Fibroblast of lung (primary cell): Measurements from ENCODE around the gene CHRD. TPM values are rescaled to one million over a fixed set of nuclear protein-coding genes. Genes with fewer than 3 reads are reported as not detected.

ENCODE experiments used
- DNase-seq, 2 donors: peaks; one replicate each; pipeline versions ENCODE4 v3.0.0 to v3.0.0-alpha.2; 2010; ENCODE audit warnings: low read depth in 2 of 2
- H2AFZ ChIP-seq: 2 replicates; pipeline ENCODE4 v1.5.1; 2012; ENCODE audit warnings: low read length, control low read depth, inconsistent platforms
- H3K27ac ChIP-seq: 2 replicates; pipeline ENCODE4 v1.5.1; 2011; ENCODE audit warnings: low read length, control low read depth; ENCODE audit not compliant: insufficient read depth
- H3K27me3 ChIP-seq: 2 replicates; pipeline ENCODE4 v1.5.1; 2011; ENCODE audit warnings: mild to moderate bottlenecking, low read length; ENCODE audit not compliant: control insufficient read depth, insufficient read depth
- H3K36me3 ChIP-seq: 2 replicates; pipeline ENCODE4 v1.5.1; 2011; ENCODE audit warnings: low read length; ENCODE audit not compliant: control insufficient read depth, insufficient read depth
- H3K4me1 ChIP-seq: 2 replicates; pipeline ENCODE4 v1.5.1; 2011; ENCODE audit warnings: low read length; ENCODE audit not compliant: control insufficient read depth, insufficient read depth; ENCODE audit errors: extremely low read depth
- H3K4me2 ChIP-seq: 2 replicates; pipeline ENCODE4 v1.5.1; 2011; ENCODE audit warnings: low read length, control low read depth; ENCODE audit not compliant: insufficient read depth; ENCODE audit errors: extremely low read depth
- H3K4me3 ChIP-seq, 4 experiments: fragments of 200-600 bp in 1 of 4; sonication (generic) in 1 of 4; replicated peaks in 1 of 4; 2 replicates each; pipeline ENCODE4 v1.5.1; 2011 to 2016; ENCODE audit warnings: low read length in 4 of 4, low read depth in 3 of 4, mild to moderate bottlenecking in 3 of 4, control low read depth in 2 of 4, inconsistent platforms in 1 of 4, mixed read lengths in 1 of 4; ENCODE audit not compliant: insufficient read depth in 1 of 4; ENCODE audit errors: control extremely low read depth in 1 of 4
- H3K79me2 ChIP-seq: 2 replicates; pipeline ENCODE4 v1.5.1; 2012; ENCODE audit warnings: mild to moderate bottlenecking, low read length, inconsistent platforms; ENCODE audit not compliant: control insufficient read depth, insufficient read depth
- H3K9ac ChIP-seq: 2 replicates; pipeline ENCODE4 v1.5.1; 2011; ENCODE audit warnings: mild to moderate bottlenecking, low read length, control low read depth; ENCODE audit not compliant: insufficient read depth
- H3K9me3 ChIP-seq: 2 replicates; pipeline ENCODE4 v1.5.1; 2012; ENCODE audit warnings: low read depth, low read length; ENCODE audit not compliant: control insufficient read depth, insufficient read depth
- H4K20me1 ChIP-seq: 2 replicates; pipeline ENCODE4 v1.5.1; 2011; ENCODE audit warnings: low read length; ENCODE audit not compliant: control insufficient read depth, insufficient read depth; ENCODE audit errors: extremely low read depth
- EZH2 ChIP-seq: IDR thresholded peaks from 2 replicates; pipeline ENCODE4 v1.5.1; 2012; ENCODE audit warnings: low read length, control low read depth, mild to moderate bottlenecking; ENCODE audit errors: missing control alignments
- polyA plus RNA-seq, 2 donors: library from polyadenylated mRNA; depleted of rRNA in 1 of 2; stranded (reverse) in 1 of 2; unstranded in 1 of 2; fragments of >200 nt; gene quantifications; 2 replicates each; pipeline ENCODE4 v1.2.1, GENCODE V29; 2011 to 2012; ENCODE audit warnings: missing spikeins in 1 of 2
- total RNA-seq: library from RNA; depleted of rRNA; stranded (reverse); fragments of >200 nt; gene quantifications from 2 replicates; pipeline ENCODE4 v1.2.1, GENCODE V29; 2014
- TF ChIP-seq, protein P1 (sequence below), 2 donors: IDR thresholded peaks in 1 of 2; conservative IDR thresholded peaks in 1 of 2; 1 replicate in 1 of 2; 2 replicates in 1 of 2; pipeline ENCODE4 v1.5.1; 2011 to 2012; ENCODE audit warnings: low read length in 2 of 2, control low read depth in 1 of 2, inconsistent platforms in 1 of 2, low read depth in 1 of 2, mild to moderate bottlenecking in 1 of 2

Gene CHRD
- total and polyA plus RNA-seq, 2 donors (not counting 1 experiment from before 2014, with no cell fraction given): 1.3 to 4.8 TPM

- Histone ChIP-seq H3K27me3 (no peaks in the 10 kb centered on the region), H3K36me3 (peaks cover 9% of the 10 kb centered on the region), H4K20me1 (no peaks in the 10 kb centered on the region), H3K79me2 (no peaks in the 10 kb centered on the region), H3K4me1 (peaks cover under 1% of the 10 kb centered on the region), H3K4me3 (no peak overlapping the region), H3K4me2 (no peak overlapping the region), H2AFZ (no peak overlapping the region), H3K9me3 (no peaks in the 10 kb centered on the region), H3K9ac (no peak overlapping the region), H3K27ac (no peak overlapping the region)
- TF ChIP-seq EZH2: no peak
- TF ChIP-seq, protein P1, sequence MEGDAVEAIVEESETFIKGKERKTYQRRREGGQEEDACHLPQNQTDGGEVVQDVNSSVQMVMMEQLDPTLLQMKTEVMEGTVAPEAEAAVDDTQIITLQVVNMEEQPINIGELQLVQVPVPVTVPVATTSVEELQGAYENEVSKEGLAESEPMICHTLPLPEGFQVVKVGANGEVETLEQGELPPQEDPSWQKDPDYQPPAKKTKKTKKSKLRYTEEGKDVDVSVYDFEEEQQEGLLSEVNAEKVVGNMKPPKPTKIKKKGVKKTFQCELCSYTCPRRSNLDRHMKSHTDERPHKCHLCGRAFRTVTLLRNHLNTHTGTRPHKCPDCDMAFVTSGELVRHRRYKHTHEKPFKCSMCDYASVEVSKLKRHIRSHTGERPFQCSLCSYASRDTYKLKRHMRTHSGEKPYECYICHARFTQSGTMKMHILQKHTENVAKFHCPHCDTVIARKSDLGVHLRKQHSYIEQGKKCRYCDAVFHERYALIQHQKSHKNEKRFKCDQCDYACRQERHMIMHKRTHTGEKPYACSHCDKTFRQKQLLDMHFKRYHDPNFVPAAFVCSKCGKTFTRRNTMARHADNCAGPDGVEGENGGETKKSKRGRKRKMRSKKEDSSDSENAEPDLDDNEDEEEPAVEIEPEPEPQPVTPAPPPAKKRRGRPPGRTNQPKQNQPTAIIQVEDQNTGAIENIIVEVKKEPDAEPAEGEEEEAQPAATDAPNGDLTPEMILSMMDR (conservative IDR thresholded peaks at IDR 0.05 in 1 of 2, IDR thresholded peaks at IDR 0.05 in 1 of 2; ENCODE audit: low read depth in 1 of 2, low read length in 2 of 2): no peak
- DNase-seq: no peak
Observed at GRCh38 chr3:184355261-184356040, 24.4 kb upstream of the CHRD start.

GRCh38 chr3:184357248-184358123, 22.4 kb upstream of the CHRD start:
- H3K36me3 ChIP-seq: peaks cover 3% of the 10 kb centered on the region
- H3K4me3 ChIP-seq: no peak overlapping the region
- no peak for DNase-seq
- no peak overlapping the region for H3K4me2 ChIP-seq
- H3K27ac ChIP-seq: no peak overlapping the region
- no peaks in the 10 kb centered on the region for H4K20me1 ChIP-seq
- H3K9me3 ChIP-seq: no peaks in the 10 kb centered on the region
- peaks cover 6% of the 10 kb centered on the region for H3K4me1 ChIP-seq
- H3K79me2 ChIP-seq: peaks cover 3% of the 10 kb centered on the region
- H2AFZ ChIP-seq: no peak overlapping the region
- no peaks in the 10 kb centered on the region for H3K27me3 ChIP-seq
- H3K9ac ChIP-seq: no peak overlapping the region
- TF ChIP-seq, protein P1 (conservative IDR thresholded peaks at IDR 0.05 in 1 of 2, IDR thresholded peaks at IDR 0.05 in 1 of 2; ENCODE audit: low read depth in 1 of 2, low read length in 2 of 2): no peak
- no peak for TF ChIP-seq EZH2

- no peaks in the 10 kb centered on the region for H3K27me3 ChIP-seq
- no peak overlapping the region for H2AFZ ChIP-seq
- H3K27ac ChIP-seq: no peak overlapping the region
- no peak overlapping the region for H3K9ac ChIP-seq
- peaks cover 2% of the 10 kb centered on the region for H3K36me3 ChIP-seq
- H4K20me1 ChIP-seq: no peaks in the 10 kb centered on the region
- TF ChIP-seq EZH2: no peak
- TF ChIP-seq, protein P1 (conservative IDR thresholded peaks at IDR 0.05 in 1 of 2, IDR thresholded peaks at IDR 0.05 in 1 of 2; ENCODE audit: low read depth in 1 of 2, low read length in 2 of 2): no peak
- H3K9me3 ChIP-seq: no peaks in the 10 kb centered on the region
- H3K4me3 ChIP-seq: no peak overlapping the region
- H3K79me2 ChIP-seq: peaks cover 3% of the 10 kb centered on the region
- DNase-seq: no peak
- H3K4me2 ChIP-seq: no peak overlapping the region
- H3K4me1 ChIP-seq: peaks cover 6% of the 10 kb centered on the region
Observed at GRCh38 chr3:184358124-184358767, 21.6 kb upstream of the CHRD start.
